Loucy (cell line): Measurements from ENCODE around the gene ASB8.

Source experiments
- CTCF ChIP-seq: fragments of 200-600 bp; sonication (generic); conservative IDR thresholded peaks from 2 replicates; pipeline ENCODE4 v1.5.1; 2014; ENCODE audit warnings: mild to moderate bottlenecking, antibody characterized with exemption, low read length
- EZH2phosphoT487 ChIP-seq: fragments of 200-600 bp; IDR thresholded peaks from 2 replicates; pipeline ENCODE4 v1.6.1; 2018; ENCODE audit warnings: antibody characterized with exemption, mild to moderate bottlenecking, moderate library complexity, borderline replicate concordance

DNA sequence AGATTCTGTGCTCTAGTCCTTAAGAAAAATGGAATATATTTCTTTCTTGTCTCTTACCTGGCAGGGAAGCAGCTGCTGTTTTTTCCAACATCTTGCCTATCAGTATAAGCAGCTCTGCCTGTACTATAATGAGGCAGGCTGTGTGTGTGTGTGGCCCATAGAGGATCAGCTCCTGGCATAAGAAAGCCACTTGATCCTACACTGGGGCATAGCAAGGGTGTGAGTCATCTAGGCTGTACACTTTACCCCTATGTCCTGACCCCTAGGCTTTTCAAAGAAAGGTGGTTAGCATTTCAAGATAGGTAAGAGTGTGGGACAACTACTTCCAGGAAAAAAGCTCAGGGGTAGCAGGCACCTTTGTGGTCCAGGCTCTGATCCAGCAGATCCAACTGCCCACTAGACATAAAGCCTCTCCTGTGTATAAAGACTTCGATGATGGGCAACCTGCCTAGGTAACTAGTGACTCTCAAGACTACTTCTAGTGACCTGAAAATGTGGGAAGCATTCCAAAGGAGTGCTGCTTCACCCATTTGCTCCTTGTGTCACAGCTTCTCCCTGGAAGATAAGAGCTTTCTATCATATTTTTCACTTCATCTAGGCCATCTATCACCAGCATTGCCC is 46.5 kb downstream of the ASB8 start:
- no peak for TF ChIP-seq EZH2phosphoT487
- no peak for TF ChIP-seq CTCF
